Activated CD4-positive, alpha-beta T cell treated with anti-CD3 and anti-CD28 coated beads for 36 hours (primary cell): Measurements from ENCODE around the gene B4GAT1. TPM values are rescaled to one million over a fixed set of nuclear protein-coding genes. Genes with fewer than 3 reads are reported as not detected.

Source experiments
- ATAC-seq: fragments of 200-7000 bp; cut with Tn5 transposase; one replicate; pipeline ENCODE4 v1.10.0; 2021; ENCODE audit warnings: mild to moderate bottlenecking, moderate library complexity
- CTCF ChIA-PET: fragments of 350-600 bp; sonication (Branson Sonifier 250); formaldehyde crosslinking; loops from one replicate; lab custom pipeline; 2021; ENCODE audit warnings: antibody characterized with exemption; lab: Charles Lee
- POLR2A ChIA-PET: fragments of 350-600 bp; sonication (Branson Sonifier 250); formaldehyde crosslinking; loops from one replicate; lab custom pipeline; 2021; ENCODE audit warnings: antibody characterized with exemption, inconsistent platforms; lab: Charles Lee
- DNase-seq: peaks from one replicate; pipeline ENCODE4 v3.0.0-alpha.2; 2020
- H3K27ac Mint-ChIP-seq: one replicate; pipeline ENCODE4 v1.8.0; 2021; ENCODE audit warnings: mixed read lengths
- H3K27me3 Mint-ChIP-seq: one replicate; pipeline ENCODE4 v1.8.0; 2021; ENCODE audit warnings: mixed read lengths
- H3K36me3 Mint-ChIP-seq: one replicate; pipeline ENCODE4 v1.8.0; 2021; ENCODE audit warnings: low read depth, mixed read lengths
- H3K4me1 Mint-ChIP-seq: one replicate; pipeline ENCODE4 v1.8.0; 2021; ENCODE audit warnings: mixed read lengths
- H3K4me3 Mint-ChIP-seq: one replicate; pipeline ENCODE4 v1.8.0; 2021; ENCODE audit warnings: mild to moderate bottlenecking, moderate library complexity, mixed read lengths
- H3K9me3 Mint-ChIP-seq: one replicate; pipeline ENCODE4 v1.8.0; 2021; ENCODE audit warnings: low read depth, mixed read lengths
- intact Hi-C, 2 experiments: fragments of 100-400 bp; cut with DNase I in 1 of 2; cut with micrococcal nuclease in 1 of 2; formaldehyde crosslinking; loops; one replicate each; pipeline versions ENCODE4 v1.14.2 to v1.15.1; 2022 to 2024; cut with DNase I, micrococcal nuclease
- total RNA-seq, 2 experiments: library from RNA; stranded (reverse); gene quantifications; one replicate each; pipeline ENCODE4 v1.2.3, GENCODE V29; 2021

The B4GAT1 gene
- total RNA-seq, 2 experiments from 2014 or later: 6.0 to 8.5 TPM

GRCh38 chr11:66299186-66299585 lies 48.2 kb downstream of the B4GAT1 start:
- POLR2A ChIA-PET: no interaction called here
- Mint-ChIP-seq H3K4me3 (no peak overlapping the region), H3K4me1 (no peaks in the 10 kb centered on the region), H3K27me3 (no peaks in the 10 kb centered on the region), H3K27ac (no peak overlapping the region), H3K36me3 (no peaks in the 10 kb centered on the region), H3K9me3 (no peaks in the 10 kb centered on the region)
- DNase-seq (no peak), ATAC-seq (no peak)
- intact Hi-C loops: no loop called here
- CTCF ChIA-PET: interaction anchor here (1.5 kb wide), 1 partner anchor 12 kb away, joined by 6 read pairs; no protein-coding TSS in a partner anchor

GRCh38 chr11:66297610-66298009 lies 49.8 kb downstream of the B4GAT1 start:
- Mint-ChIP-seq H3K4me1 (no peaks in the 10 kb centered on the region), H3K36me3 (no peaks in the 10 kb centered on the region), H3K27me3 (peaks cover 4% of the 10 kb centered on the region), H3K4me3 (no peak overlapping the region), H3K9me3 (no peaks in the 10 kb centered on the region), H3K27ac (no peak overlapping the region)
- CTCF ChIA-PET: interaction anchor here (0.6 to 0.8 kb wide), 5 partner anchors 14 to 398 kb away, joined by 3 read pairs; no protein-coding TSS in a partner anchor
- POLR2A ChIA-PET: no interaction called here
- no peak for DNase-seq
- intact Hi-C loops: no loop called here
- no peak for ATAC-seq

Other genes with a start within 250 kb of the B4GAT1 start
- gene KLC2, start 89.9 kb downstream of the B4GAT1 start, total RNA-seq: 10 to 100 TPM; 28.2 to 29.4 TPM
- 100 to 1,000 TPM; 114 to 147 TPM for gene RAB1B, start 79.0 kb downstream of the B4GAT1 start, total RNA-seq
- 1 to 10 TPM; 1.3 to 1.6 TPM for gene CNIH2, start 69.5 kb downstream of the B4GAT1 start, total RNA-seq
- 10 to 100 TPM; 47.5 to 49.8 TPM for gene YIF1A, start 58.5 kb downstream of the B4GAT1 start, total RNA-seq
- gene TMEM151A, start 55.7 kb downstream of the B4GAT1 start, total RNA-seq: not detected
- under 1 TPM; 0.23 to 0.26 TPM for gene CD248, start 30.6 kb downstream of the B4GAT1 start, total RNA-seq
- gene RIN1, start 11.2 kb downstream of the B4GAT1 start, total RNA-seq: 1 to 10 TPM; 1.5 to 1.6 TPM
- gene BRMS1, start 2.5 kb downstream of the B4GAT1 start, total RNA-seq: 10 to 100 TPM; 29.2 to 30.2 TPM
- 10 to 100 TPM; 13.6 to 14.4 TPM for gene SLC29A2, start 24.1 kb upstream of the B4GAT1 start, total RNA-seq
- gene NPAS4, start 73.4 kb upstream of the B4GAT1 start, total RNA-seq: under 1 TPM; 0.07 TPM
- 100 to 1,000 TPM; 115 to 120 TPM for gene MRPL11, start 91.2 kb upstream of the B4GAT1 start, total RNA-seq
- 1 to 10 TPM; 5.7 to 7.0 TPM for gene PELI3, start 119.3 kb upstream of the B4GAT1 start, total RNA-seq
- 10 to 100 TPM; 87.1 to 91.9 TPM for gene DPP3, start 132.8 kb upstream of the B4GAT1 start, total RNA-seq
- gene BBS1, start 163.0 kb upstream of the B4GAT1 start, total RNA-seq: 10 to 100 TPM in 1 of 2 experiments, 1 to 10 TPM in 1; 9.4 to 10.7 TPM
- gene ZDHHC24, start 198.4 kb upstream of the B4GAT1 start, total RNA-seq: 10 to 100 TPM in 1 of 2 experiments, 1 to 10 TPM in 1; 9.7 to 11.3 TPM
- gene ACTN3, start 199.3 kb upstream of the B4GAT1 start, total RNA-seq: under 1 TPM; 0.26 to 0.27 TPM
- 1 to 10 TPM; 1.3 to 2.0 TPM for gene CTSF, start 221.0 kb upstream of the B4GAT1 start, total RNA-seq
- gene CCDC87, start 245.4 kb upstream of the B4GAT1 start, total RNA-seq: under 1 TPM; 0.09 to 0.14 TPM
- gene CCS, start 245.6 kb upstream of the B4GAT1 start, total RNA-seq: 10 to 100 TPM; 16.3 to 24.0 TPM